ENCODE measurements around the gene TMEM80. TPM values are rescaled to one million over a fixed set of nuclear protein-coding genes. Genes with fewer than 3 reads are reported as not detected.

The TMEM80 gene
- total and polyA plus RNA-seq, 10 of the 15 experiments (the other 5 are each of a cell fraction or from before 2014, with no cell fraction given): 6.7 to 30.9 (median 20.7) TPM

DNA sequence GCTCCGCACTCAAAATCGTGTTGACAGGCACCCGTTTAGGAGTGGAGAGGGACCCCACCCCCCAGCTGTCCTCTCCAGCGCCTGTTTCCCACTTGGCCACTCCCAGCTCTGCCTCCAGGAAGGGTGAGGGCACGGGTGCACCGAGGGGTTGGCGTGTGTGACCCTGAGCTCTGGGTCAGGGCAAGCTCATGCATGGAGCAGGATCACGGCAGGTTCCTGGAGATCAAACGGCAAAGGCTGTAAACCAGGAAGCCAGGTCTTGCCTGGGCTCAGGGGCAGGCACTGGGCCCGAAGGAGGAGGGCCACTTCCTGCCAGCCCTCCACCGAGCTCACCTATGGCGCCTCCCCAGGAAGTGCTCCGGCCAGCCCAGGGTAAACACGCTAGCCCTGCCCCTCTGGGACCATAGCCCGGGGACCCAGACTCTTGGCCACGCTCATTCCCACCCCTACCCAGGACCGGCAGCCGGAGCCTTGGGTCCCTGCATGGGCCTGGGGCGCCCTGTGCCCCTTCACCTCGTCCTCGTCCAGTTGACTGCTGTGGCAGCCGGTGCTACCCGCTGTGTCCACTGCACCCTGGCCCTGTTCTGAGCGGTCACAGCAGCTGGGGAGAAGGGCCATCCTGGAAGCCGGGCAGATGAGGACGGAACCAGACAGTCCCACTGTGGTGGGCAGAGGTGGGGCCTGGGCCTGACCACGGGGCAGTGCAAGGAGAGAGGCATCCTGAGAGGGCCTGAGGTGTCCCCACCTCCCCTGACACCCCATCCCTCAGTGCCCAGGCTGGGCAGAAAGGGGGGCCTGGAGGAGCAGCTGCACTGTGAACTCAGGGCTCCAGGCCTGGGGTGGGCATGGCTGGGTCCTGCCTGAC is 9.4 kb downstream of the TMEM80 start:
- Histone ChIP-seq H3K27me3 (replicated peaks in 1 of 2; ENCODE audit: control insufficient read depth in 2 of 2, insufficient read depth in 2 of 2, low read length in 1 of 2) (no peaks in the 10 kb centered on the region; a peak in 1 of 4 replicates), H3K9ac (ENCODE audit: control insufficient read depth, insufficient read depth, low read length) (no peak overlapping the region), H3K4me2 (ENCODE audit: control insufficient read depth, insufficient read depth) (no peak overlapping the region), H3K9me3 (replicated peaks; ENCODE audit: control insufficient read depth, insufficient read depth, low read length) (no peaks in the 10 kb centered on the region), H3K4me3 (no peak overlapping the region), H3K36me3 (ENCODE audit: control insufficient read depth in 2 of 2, insufficient read depth in 2 of 2, low read length in 1 of 2) (peaks cover 0 to 5% of the 10 kb centered on the region in 2 experiments; a peak in 2 of 4 replicates), H3K79me2 (ENCODE audit: control insufficient read depth, insufficient read depth, low read length) (no peaks in the 10 kb centered on the region), H3K27ac (ENCODE audit: control insufficient read depth, insufficient read depth) (no peak overlapping the region), H4K20me1 (ENCODE audit: control insufficient read depth, insufficient read depth) (no peaks in the 10 kb centered on the region), H2AFZ (ENCODE audit: control insufficient read depth, low read depth, low read length) (no peak overlapping the region), H3K4me1 (ENCODE audit: control insufficient read depth, insufficient read depth, low read length) (no peaks in the 10 kb centered on the region)
- 66% methylated on average over 26 of the region's 27 CpGs for WGBS (ENCODE audit: insufficient coverage, insufficient replicate concordance, low lambda C conversion rate, missing lambda C conversion rate)
- in situ Hi-C loops (cut with MboI) (no loop called here), intact Hi-C loops (cut with micrococcal nuclease; ENCODE audit: unreplicated experiment) (no loop called here)
- TF ChIP-seq CBX5 (IDR thresholded peaks at IDR 0.05; ENCODE audit: low read depth) (no peak), MXI1 (IDR thresholded peaks at IDR 0.05; ENCODE audit: low read depth, low read length) (no peak), POLR2A (IDR thresholded peaks at IDR 0.05; ENCODE audit: low read depth, low read length) (peak; percentile 15; the same call in 1 of the 2 replicates)
- FAIRE-seq (no peak), DNase-seq (ENCODE audit: low read depth, low spot score) (no peak), ATAC-seq (no peak)
- ChIA-PET CTCF (no interaction called here), RAD21 (ENCODE audit: unreplicated experiment) (interaction anchor here (2.0 kb wide), 1 partner anchor 17 kb away, joined by 6 read pairs; no protein-coding TSS in a partner anchor), POLR2A (interaction anchor here (0.6 to 1.1 kb wide), 2 partner anchors 124 to 161 kb away, joined by 3 to 4 read pairs; no protein-coding TSS in a partner anchor), SMC1A (ENCODE audit: uncharacterized antibody, unreplicated experiment) (no interaction called here)
- no TSS peak for BruUV-seq (replicated peaks)

DNA sequence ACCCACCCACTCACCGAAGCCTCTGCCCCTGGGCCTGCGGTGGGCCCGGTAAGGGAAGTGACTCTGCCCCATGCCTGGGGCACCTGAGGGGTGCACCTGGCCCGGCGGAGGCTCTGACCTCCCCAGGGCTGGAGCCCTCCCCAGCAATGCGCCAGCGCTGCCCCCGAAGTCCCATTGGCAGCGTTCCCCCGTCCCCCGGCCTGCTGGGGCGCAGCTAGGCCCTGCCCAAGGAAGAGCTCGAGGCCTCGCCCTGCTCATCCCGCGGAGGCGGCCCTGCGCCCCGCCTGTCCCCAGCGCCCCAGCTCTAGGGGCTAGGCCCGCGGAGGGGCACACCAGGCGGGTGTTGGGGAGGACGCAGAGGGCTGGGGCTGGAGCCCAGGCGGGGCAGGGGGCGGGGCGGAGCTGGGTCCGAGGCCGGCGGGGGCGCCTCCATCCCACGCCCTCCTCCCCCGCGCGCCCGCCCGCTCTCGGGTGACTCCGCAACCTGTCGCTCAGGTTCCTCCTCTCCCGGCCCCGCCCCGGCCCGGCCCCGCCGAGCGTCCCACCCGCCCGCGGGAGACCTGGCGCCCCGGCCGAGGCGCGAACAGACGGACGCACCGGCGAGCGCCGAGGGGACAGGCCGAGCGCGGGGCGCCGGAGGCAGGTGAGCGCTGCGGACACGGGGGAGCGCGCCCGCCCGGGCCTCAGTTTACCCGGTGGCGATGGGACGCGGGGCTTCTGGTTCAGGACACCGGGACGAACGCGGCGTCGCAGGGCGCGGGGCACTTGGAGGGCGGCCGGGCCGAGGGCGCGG is 10.2 kb downstream of the TMEM80 start, which contains the start of gene EPS8L2:
Gene EPS8L2 (plus strand): TSS at position 586 of the 793 bp plus-strand sequence. CDS start 3,177 bp downstream, outside the sequence.
- FAIRE-seq (no peak), DNase-seq (ENCODE audit: low read depth, low spot score) (no peak), ATAC-seq (peak; percentile 14)
- ChIA-PET POLR2A (interaction anchor here (0.6 kb wide), 1 partner anchor 14 kb away, joined by 3 read pairs; no protein-coding TSS in a partner anchor), SMC1A (ENCODE audit: uncharacterized antibody, unreplicated experiment) (no interaction called here), CTCF (no interaction called here), RAD21 (ENCODE audit: unreplicated experiment) (interaction anchor here (2.0 kb wide), 1 partner anchor 16 kb away, joined by 6 read pairs; no protein-coding TSS in a partner anchor)
- Histone ChIP-seq H3K79me2 (ENCODE audit: control insufficient read depth, insufficient read depth, low read length) (no peaks in the 10 kb centered on the region), H4K20me1 (ENCODE audit: control insufficient read depth, insufficient read depth) (no peaks in the 10 kb centered on the region), H3K9ac (ENCODE audit: control insufficient read depth, insufficient read depth, low read length) (peak within 1 kb of the TSS; percentile 2; the same call in 1 of the 2 replicates), H3K4me1 (ENCODE audit: control insufficient read depth, insufficient read depth, low read length) (no peaks in the 10 kb centered on the region), H3K27ac (ENCODE audit: control insufficient read depth, insufficient read depth) (no peak within 1 kb of the TSS), H2AFZ (ENCODE audit: control insufficient read depth, low read depth, low read length) (no peak within 1 kb of the TSS), H3K36me3 (ENCODE audit: control insufficient read depth in 2 of 2, insufficient read depth in 2 of 2, low read length in 1 of 2) (peaks cover 0 to 5% of the 10 kb centered on the region in 2 experiments; a peak in 2 of 4 replicates), H3K4me3 (no peak within 1 kb of the TSS), H3K4me2 (ENCODE audit: control insufficient read depth, insufficient read depth) (peak within 1 kb of the TSS; percentile 22; the same call in 1 of the 2 replicates), H3K27me3 (replicated peaks in 1 of 2; ENCODE audit: control insufficient read depth in 2 of 2, insufficient read depth in 2 of 2, low read length in 1 of 2) (no peaks in the 10 kb centered on the region; a peak in 1 of 4 replicates), H3K9me3 (replicated peaks; ENCODE audit: control insufficient read depth, insufficient read depth, low read length) (no peaks in the 10 kb centered on the region)
- no TSS peak for BruUV-seq (replicated peaks)
- WGBS (ENCODE audit: insufficient coverage, insufficient replicate concordance, low lambda C conversion rate, missing lambda C conversion rate): 23% methylated on average over 48 of the region's 90 CpGs
- in situ Hi-C loops (cut with MboI) (no loop called here), intact Hi-C loops (cut with micrococcal nuclease; ENCODE audit: unreplicated experiment) (no loop called here)
- TF ChIP-seq, protein P1, sequence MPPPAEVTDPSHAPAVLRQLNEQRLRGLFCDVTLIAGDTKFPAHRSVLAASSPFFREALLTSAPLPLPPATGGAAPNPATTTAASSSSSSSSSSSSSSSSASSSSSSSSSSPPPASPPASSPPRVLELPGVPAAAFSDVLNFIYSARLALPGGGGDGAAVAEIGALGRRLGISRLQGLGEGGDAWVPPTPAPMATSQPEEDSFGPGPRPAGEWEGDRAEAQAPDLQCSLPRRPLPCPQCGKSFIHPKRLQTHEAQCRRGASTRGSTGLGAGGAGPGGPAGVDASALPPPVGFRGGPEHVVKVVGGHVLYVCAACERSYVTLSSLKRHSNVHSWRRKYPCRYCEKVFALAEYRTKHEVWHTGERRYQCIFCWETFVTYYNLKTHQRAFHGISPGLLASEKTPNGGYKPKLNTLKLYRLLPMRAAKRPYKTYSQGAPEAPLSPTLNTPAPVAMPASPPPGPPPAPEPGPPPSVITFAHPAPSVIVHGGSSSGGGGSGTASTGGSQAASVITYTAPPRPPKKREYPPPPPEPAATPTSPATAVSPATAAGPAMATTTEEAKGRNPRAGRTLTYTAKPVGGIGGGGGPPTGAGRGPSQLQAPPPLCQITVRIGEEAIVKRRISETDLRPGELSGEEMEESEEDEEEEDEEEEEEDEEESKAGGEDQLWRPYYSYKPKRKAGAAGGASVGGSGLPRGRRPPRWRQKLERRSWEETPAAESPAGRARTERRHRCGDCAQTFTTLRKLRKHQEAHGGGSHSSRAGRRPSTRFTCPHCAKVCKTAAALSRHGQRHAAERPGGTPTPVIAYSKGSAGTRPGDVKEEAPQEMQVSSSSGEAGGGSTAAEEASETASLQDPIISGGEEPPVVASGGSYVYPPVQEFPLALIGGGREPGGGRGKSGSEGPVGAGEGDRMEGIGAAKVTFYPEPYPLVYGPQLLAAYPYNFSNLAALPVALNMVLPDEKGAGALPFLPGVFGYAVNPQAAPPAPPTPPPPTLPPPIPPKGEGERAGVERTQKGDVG (CRISPR knock-in tag; IDR thresholded peaks at IDR 0.05): no peak
- TF ChIP-seq PAX8 (IDR thresholded peaks at IDR 0.05) (no peak), EGR1 (IDR thresholded peaks at IDR 0.05; ENCODE audit: borderline replicate concordance in 1 of 2, low read depth in 2 of 2, low read length in 2 of 2) (peak in 1 of 2 experiments; percentile 64; a peak in 1 of 3 replicates), TBL1XR1 (IDR thresholded peaks at IDR 0.05; ENCODE audit: low read depth, low read length) (no peak), SUZ12 (IDR thresholded peaks at IDR 0.05; ENCODE audit: unreplicated experiment) (peak; percentile 62)

Measured in GM12878 (cell line).